HEK293 (cell line): ENCODE measurements around the gene KATNA1.

ENCODE experiments used
- FEZF1 ChIP-seq: fragments of 450-650 bp; formaldehyde crosslinking; IDR thresholded peaks from 2 replicates; pipeline ENCODE4 v1.5.1; 2016; ENCODE audit warnings: missing biosample characterization, missing genetic modification characterization
- GLIS2 ChIP-seq: fragments of 450-650 bp; formaldehyde crosslinking; IDR thresholded peaks from 2 replicates; pipeline ENCODE4 v1.5.1; 2016; ENCODE audit warnings: missing biosample characterization, missing genetic modification characterization
- ZBTB48 ChIP-seq: fragments of 450-650 bp; formaldehyde crosslinking; IDR thresholded peaks from 2 replicates; pipeline ENCODE4 v1.5.1; 2016; ENCODE audit warnings: missing biosample characterization, missing genetic modification characterization
- ZIC2 ChIP-seq: fragments of 450-650 bp; formaldehyde crosslinking; IDR thresholded peaks from 2 replicates; pipeline ENCODE4 v1.5.1; 2016; ENCODE audit warnings: missing biosample characterization, missing genetic modification characterization
- ZNF132 ChIP-seq: fragments of 450-650 bp; formaldehyde crosslinking; IDR thresholded peaks from 2 replicates; pipeline ENCODE4 v1.5.1; 2017; ENCODE audit warnings: missing biosample characterization, missing genetic modification characterization, borderline replicate concordance
- ZNF146 ChIP-seq: fragments of 450-650 bp; formaldehyde crosslinking; IDR thresholded peaks from 2 replicates; pipeline ENCODE4 v1.5.1; 2016; ENCODE audit warnings: missing biosample characterization, missing genetic modification characterization
- ZNF169 ChIP-seq: fragments of 450-650 bp; formaldehyde crosslinking; IDR thresholded peaks from 2 replicates; pipeline ENCODE4 v1.5.1; 2016; ENCODE audit warnings: missing biosample characterization, missing genetic modification characterization
- ZNF202 ChIP-seq: fragments of 450-650 bp; formaldehyde crosslinking; IDR thresholded peaks from 2 replicates; pipeline ENCODE4 v1.5.1; 2016; ENCODE audit warnings: missing biosample characterization, missing genetic modification characterization, borderline replicate concordance
- ZNF23 ChIP-seq: fragments of 450-650 bp; formaldehyde crosslinking; IDR thresholded peaks from 2 replicates; pipeline ENCODE4 v1.5.1; 2016; ENCODE audit warnings: missing biosample characterization, missing genetic modification characterization, borderline replicate concordance
- ZNF354C ChIP-seq: fragments of 450-650 bp; formaldehyde crosslinking; IDR thresholded peaks from 2 replicates; pipeline ENCODE4 v1.5.1; 2016; ENCODE audit warnings: missing biosample characterization, missing genetic modification characterization, low read depth, borderline replicate concordance
- ZNF416 ChIP-seq: fragments of 450-650 bp; formaldehyde crosslinking; IDR thresholded peaks from 2 replicates; pipeline ENCODE4 v1.5.1; 2016; ENCODE audit warnings: missing biosample characterization, missing genetic modification characterization
- ZNF423 ChIP-seq: fragments of 450-650 bp; formaldehyde crosslinking; IDR thresholded peaks from 2 replicates; pipeline ENCODE4 v1.5.1; 2016; ENCODE audit warnings: missing biosample characterization, missing genetic modification characterization
- ZNF521 ChIP-seq: fragments of 450-650 bp; formaldehyde crosslinking; IDR thresholded peaks from 2 replicates; pipeline ENCODE4 v1.5.1; 2017; ENCODE audit warnings: missing biosample characterization, mild to moderate bottlenecking, missing genetic modification characterization
- ZNF544 ChIP-seq: fragments of 450-650 bp; formaldehyde crosslinking; IDR thresholded peaks from 2 replicates; pipeline ENCODE4 v1.5.0; 2017; ENCODE audit warnings: missing biosample characterization, missing genetic modification characterization
- ZNF600 ChIP-seq: fragments of 450-650 bp; formaldehyde crosslinking; IDR thresholded peaks from 2 replicates; pipeline ENCODE4 v1.5.1; 2016; ENCODE audit warnings: missing biosample characterization, missing genetic modification characterization
- ZNF624 ChIP-seq: fragments of 450-650 bp; formaldehyde crosslinking; IDR thresholded peaks from 2 replicates; pipeline ENCODE4 v1.5.1; 2017; ENCODE audit warnings: missing biosample characterization, missing genetic modification characterization
- ZNF629 ChIP-seq: fragments of 450-650 bp; formaldehyde crosslinking; IDR thresholded peaks from 2 replicates; pipeline ENCODE4 v1.5.1; 2017; ENCODE audit warnings: missing biosample characterization, missing genetic modification characterization
- ZNF654 ChIP-seq: fragments of 450-650 bp; formaldehyde crosslinking; IDR thresholded peaks from 2 replicates; pipeline ENCODE4 v1.5.1; 2016; ENCODE audit warnings: low read depth, missing biosample characterization, missing genetic modification characterization
- ZNF660 ChIP-seq: fragments of 450-650 bp; IDR thresholded peaks from 2 replicates; pipeline ENCODE4 v1.5.1; 2018; ENCODE audit warnings: missing biosample characterization, mild to moderate bottlenecking, missing genetic modification characterization
- TF ChIP-seq, protein P1 (sequence below): fragments of 450-650 bp; formaldehyde crosslinking; conservative IDR thresholded peaks from 2 replicates; pipeline ENCODE4 v1.5.1; 2016; ENCODE audit warnings: low read depth, missing biosample characterization, missing genetic modification characterization
- TF ChIP-seq, protein P2 (sequence below): fragments of 450-650 bp; formaldehyde crosslinking; IDR thresholded peaks from 2 replicates; pipeline ENCODE4 v1.5.1; 2016; ENCODE audit warnings: missing biosample characterization, missing genetic modification characterization, borderline replicate concordance
- TF ChIP-seq, protein P3 (sequence below): fragments of 450-650 bp; IDR thresholded peaks from 2 replicates; pipeline ENCODE4 v1.5.1; 2018; ENCODE audit warnings: missing biosample characterization, mild to moderate bottlenecking, missing genetic modification characterization
- TF ChIP-seq, protein P4 (sequence below): fragments of 450-650 bp; formaldehyde crosslinking; IDR thresholded peaks from 2 replicates; pipeline ENCODE4 v1.5.1; 2017; ENCODE audit warnings: missing biosample characterization, missing genetic modification characterization
- TF ChIP-seq, protein P5 (sequence below): fragments of 450-650 bp; formaldehyde crosslinking; IDR thresholded peaks from 2 replicates; pipeline ENCODE4 v1.5.1; 2016; ENCODE audit warnings: missing biosample characterization, missing genetic modification characterization

Gene KATNA1

DNA sequence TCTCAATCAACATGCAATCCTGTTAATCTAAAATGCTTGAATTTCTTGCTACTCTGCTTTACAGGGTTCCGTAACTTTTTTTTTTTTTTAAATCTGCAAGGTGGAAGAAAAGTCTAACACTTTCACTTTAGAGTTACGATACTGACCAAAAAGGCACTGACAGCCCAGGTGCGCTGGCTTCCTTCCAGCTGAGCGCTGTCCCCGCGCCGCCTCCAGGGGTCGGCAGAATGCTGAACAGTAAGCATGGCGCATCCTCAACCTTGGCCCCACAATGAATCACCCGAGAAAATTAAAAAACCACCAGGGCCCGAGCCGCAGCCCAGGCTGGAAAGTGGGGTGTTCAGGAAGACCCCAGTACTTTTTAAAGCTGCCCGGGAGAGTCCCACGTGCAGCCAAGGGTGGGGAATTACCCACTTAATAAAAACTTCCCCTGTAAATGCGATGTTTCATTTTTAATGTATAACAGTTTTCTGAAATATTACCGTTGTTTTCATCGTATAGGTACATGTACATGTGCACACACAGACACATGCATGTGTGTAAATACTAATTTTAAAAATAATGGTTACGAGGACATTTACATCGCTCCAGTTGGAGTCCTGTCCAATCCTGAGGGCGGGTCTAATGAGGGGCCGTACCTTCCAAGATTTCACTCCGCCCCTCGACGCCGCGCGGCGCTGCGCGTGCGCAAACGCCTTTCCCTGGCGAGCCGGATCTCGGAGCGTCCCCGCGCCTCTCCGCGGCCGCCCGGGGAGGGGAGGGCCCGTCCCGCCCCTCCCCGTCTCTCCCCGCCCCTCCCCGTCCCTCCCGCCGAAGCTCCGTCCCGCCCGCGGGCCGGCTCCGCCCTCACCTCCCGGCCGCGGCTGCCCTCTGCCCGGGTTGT lies 82.7 kb downstream of the KATNA1 start, which contains the start of gene GINM1 (continued):
- peak; percentile 53; the same call in 1 of the 2 replicates for TF ChIP-seq ZNF660 (tag by site-specific recombination)
- peak; percentile 26; the same call in 1 of the 2 replicates for TF ChIP-seq FEZF1 (tag by site-specific recombination)
- TF ChIP-seq ZNF624 (tag by site-specific recombination), result no peak
- TF ChIP-seq, protein P1, sequence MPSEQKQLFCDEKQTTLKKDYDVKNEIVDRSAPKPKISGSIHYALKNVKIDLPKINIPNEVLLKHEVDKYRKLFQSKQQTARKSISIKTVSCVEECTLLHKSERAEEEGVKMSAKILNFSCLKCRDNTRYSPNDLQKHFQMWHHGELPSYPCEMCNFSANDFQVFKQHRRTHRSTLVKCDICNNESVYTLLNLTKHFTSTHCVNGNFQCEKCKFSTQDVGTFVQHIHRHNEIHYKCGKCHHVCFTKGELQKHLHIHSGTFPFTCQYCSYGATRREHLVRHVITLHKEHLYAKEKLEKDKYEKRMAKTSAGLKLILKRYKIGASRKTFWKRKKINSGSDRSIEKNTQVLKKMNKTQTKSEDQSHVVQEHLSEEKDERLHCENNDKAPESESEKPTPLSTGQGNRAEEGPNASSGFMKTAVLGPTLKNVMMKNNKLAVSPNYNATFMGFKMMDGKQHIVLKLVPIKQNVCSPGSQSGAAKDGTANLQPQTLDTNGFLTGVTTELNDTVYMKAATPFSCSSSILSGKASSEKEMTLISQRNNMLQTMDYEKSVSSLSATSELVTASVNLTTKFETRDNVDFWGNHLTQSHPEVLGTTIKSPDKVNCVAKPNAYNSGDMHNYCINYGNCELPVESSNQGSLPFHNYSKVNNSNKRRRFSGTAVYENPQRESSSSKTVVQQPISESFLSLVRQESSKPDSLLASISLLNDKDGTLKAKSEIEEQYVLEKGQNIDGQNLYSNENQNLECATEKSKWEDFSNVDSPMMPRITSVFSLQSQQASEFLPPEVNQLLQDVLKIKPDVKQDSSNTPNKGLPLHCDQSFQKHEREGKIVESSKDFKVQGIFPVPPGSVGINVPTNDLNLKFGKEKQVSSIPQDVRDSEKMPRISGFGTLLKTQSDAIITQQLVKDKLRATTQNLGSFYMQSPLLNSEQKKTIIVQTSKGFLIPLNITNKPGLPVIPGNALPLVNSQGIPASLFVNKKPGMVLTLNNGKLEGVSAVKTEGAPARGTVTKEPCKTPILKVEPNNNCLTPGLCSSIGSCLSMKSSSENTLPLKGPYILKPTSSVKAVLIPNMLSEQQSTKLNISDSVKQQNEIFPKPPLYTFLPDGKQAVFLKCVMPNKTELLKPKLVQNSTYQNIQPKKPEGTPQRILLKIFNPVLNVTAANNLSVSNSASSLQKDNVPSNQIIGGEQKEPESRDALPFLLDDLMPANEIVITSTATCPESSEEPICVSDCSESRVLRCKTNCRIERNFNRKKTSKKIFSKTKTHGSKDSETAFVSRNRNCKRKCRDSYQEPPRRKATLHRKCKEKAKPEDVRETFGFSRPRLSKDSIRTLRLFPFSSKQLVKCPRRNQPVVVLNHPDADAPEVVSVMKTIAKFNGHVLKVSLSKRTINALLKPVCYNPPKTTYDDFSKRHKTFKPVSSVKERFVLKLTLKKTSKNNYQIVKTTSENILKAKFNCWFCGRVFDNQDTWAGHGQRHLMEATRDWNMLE (tag by site-specific recombination), result no peak
- TF ChIP-seq ZNF654, result peak; percentile 49
- no peak for TF ChIP-seq ZIC2
- no peak for TF ChIP-seq ZNF354C
- TF ChIP-seq ZNF23 (tag by site-specific recombination), result no peak
- TF ChIP-seq ZNF544 (tag by site-specific recombination), result no peak
- TF ChIP-seq, protein P2, sequence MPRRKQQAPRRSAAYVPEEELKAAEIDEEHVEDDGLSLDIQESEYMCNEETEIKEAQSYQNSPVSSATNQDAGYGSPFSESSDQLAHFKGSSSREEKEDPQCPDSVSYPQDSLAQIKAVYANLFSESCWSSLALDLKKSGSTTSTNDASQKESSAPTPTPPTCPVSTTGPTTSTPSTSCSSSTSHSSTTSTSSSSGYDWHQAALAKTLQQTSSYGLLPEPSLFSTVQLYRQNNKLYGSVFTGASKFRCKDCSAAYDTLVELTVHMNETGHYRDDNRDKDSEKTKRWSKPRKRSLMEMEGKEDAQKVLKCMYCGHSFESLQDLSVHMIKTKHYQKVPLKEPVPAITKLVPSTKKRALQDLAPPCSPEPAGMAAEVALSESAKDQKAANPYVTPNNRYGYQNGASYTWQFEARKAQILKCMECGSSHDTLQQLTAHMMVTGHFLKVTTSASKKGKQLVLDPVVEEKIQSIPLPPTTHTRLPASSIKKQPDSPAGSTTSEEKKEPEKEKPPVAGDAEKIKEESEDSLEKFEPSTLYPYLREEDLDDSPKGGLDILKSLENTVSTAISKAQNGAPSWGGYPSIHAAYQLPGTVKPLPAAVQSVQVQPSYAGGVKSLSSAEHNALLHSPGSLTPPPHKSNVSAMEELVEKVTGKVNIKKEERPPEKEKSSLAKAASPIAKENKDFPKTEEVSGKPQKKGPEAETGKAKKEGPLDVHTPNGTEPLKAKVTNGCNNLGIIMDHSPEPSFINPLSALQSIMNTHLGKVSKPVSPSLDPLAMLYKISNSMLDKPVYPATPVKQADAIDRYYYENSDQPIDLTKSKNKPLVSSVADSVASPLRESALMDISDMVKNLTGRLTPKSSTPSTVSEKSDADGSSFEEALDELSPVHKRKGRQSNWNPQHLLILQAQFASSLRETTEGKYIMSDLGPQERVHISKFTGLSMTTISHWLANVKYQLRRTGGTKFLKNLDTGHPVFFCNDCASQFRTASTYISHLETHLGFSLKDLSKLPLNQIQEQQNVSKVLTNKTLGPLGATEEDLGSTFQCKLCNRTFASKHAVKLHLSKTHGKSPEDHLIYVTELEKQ, result no peak
- 0 out of 2 replicates have a peak, but pooled peaks have one; percentile 42 for TF ChIP-seq ZBTB48 (tag by site-specific recombination)
- no peak for TF ChIP-seq ZNF132 (tag by site-specific recombination)
- no peak for TF ChIP-seq ZNF169
- TF ChIP-seq ZNF423 (tag by site-specific recombination), result no peak
- no peak for TF ChIP-seq ZNF146 (tag by site-specific recombination)
- TF ChIP-seq, protein P3, sequence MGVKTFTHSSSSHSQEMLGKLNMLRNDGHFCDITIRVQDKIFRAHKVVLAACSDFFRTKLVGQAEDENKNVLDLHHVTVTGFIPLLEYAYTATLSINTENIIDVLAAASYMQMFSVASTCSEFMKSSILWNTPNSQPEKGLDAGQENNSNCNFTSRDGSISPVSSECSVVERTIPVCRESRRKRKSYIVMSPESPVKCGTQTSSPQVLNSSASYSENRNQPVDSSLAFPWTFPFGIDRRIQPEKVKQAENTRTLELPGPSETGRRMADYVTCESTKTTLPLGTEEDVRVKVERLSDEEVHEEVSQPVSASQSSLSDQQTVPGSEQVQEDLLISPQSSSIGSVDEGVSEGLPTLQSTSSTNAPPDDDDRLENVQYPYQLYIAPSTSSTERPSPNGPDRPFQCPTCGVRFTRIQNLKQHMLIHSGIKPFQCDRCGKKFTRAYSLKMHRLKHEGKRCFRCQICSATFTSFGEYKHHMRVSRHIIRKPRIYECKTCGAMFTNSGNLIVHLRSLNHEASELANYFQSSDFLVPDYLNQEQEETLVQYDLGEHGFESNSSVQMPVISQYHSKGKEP (tag by site-specific recombination), result no peak
- TF ChIP-seq, protein P4, sequence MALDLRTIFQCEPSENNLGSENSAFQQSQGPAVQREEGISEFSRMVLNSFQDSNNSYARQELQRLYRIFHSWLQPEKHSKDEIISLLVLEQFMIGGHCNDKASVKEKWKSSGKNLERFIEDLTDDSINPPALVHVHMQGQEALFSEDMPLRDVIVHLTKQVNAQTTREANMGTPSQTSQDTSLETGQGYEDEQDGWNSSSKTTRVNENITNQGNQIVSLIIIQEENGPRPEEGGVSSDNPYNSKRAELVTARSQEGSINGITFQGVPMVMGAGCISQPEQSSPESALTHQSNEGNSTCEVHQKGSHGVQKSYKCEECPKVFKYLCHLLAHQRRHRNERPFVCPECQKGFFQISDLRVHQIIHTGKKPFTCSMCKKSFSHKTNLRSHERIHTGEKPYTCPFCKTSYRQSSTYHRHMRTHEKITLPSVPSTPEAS (tag by site-specific recombination), result no peak; the same call in 1 of the 2 replicates
- TF ChIP-seq, protein P5, sequence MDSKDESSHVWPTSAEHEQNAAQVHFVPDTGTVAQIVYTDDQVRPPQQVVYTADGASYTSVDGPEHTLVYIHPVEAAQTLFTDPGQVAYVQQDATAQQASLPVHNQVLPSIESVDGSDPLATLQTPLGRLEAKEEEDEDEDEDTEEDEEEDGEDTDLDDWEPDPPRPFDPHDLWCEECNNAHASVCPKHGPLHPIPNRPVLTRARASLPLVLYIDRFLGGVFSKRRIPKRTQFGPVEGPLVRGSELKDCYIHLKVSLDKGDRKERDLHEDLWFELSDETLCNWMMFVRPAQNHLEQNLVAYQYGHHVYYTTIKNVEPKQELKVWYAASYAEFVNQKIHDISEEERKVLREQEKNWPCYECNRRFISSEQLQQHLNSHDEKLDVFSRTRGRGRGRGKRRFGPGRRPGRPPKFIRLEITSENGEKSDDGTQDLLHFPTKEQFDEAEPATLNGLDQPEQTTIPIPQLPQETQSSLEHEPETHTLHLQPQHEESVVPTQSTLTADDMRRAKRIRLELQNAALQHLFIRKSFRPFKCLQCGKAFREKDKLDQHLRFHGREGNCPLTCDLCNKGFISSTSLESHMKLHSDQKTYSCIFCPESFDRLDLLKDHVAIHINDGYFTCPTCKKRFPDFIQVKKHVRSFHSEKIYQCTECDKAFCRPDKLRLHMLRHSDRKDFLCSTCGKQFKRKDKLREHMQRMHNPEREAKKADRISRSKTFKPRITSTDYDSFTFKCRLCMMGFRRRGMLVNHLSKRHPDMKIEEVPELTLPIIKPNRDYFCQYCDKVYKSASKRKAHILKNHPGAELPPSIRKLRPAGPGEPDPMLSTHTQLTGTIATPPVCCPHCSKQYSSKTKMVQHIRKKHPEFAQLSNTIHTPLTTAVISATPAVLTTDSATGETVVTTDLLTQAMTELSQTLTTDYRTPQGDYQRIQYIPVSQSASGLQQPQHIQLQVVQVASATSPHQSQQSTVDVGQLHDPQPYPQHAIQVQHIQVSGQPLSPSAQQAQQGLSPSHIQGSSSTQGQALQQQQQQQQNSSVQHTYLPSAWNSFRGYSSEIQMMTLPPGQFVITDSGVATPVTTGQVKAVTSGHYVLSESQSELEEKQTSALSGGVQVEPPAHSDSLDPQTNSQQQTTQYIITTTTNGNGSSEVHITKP (tag by site-specific recombination), result peak; percentile 82
- TF ChIP-seq ZNF202 (tag by site-specific recombination), result no peak
- TF ChIP-seq ZNF629, result peak; percentile 42
- 0 out of 2 replicates have a peak, but pooled peaks have one; percentile 24 for TF ChIP-seq ZNF600
- no peak for TF ChIP-seq ZNF416 (tag by site-specific recombination)
- TF ChIP-seq ZNF521 (tag by site-specific recombination), result no peak
- peak; percentile 12; the same call in 1 of the 2 replicates for TF ChIP-seq GLIS2 (tag by site-specific recombination)
